Stomach (tissue), 4 donors: ENCODE measurements around the gene DHRS9.

Experiments
- EP300 ChIP-seq: sonication (generic); formaldehyde crosslinking; IDR thresholded peaks from one replicate; pipeline ENCODE4 v1.6.1; 2017; ENCODE audit warnings: antibody characterized with exemption
- TF ChIP-seq, protein P1 (sequence below), 7 experiments: fragments of 450-650 bp in 4 of 7; fragments of 200-600 bp in 3 of 7; sonication (generic) in 3 of 7; IDR thresholded peaks; one replicate each; pipeline ENCODE4 v1.5.1; 2016 to 2019; ENCODE audit warnings: antibody characterized with exemption in 7 of 7, control low read depth in 2 of 7, mild to moderate bottlenecking in 1 of 7

DNA sequence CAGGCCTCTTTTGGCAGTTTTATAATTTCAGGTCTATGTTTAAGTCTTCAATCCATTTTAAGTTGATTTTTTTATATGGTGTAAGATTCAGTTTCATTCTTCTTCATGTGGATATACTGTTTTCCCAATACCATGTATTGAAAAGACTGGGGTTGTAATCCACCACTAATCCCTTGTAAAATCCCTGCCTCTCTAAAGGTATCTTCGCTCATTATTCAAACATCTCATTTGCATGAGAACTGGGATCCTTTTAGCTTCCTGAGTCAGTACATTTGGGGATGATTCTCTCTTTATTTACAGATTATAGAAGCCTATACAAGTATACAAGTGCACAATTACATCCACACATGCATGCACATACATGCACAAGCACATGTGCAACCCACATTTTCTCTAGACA, 25.3 kb downstream of the DHRS9 start:
- TF ChIP-seq, protein P1, sequence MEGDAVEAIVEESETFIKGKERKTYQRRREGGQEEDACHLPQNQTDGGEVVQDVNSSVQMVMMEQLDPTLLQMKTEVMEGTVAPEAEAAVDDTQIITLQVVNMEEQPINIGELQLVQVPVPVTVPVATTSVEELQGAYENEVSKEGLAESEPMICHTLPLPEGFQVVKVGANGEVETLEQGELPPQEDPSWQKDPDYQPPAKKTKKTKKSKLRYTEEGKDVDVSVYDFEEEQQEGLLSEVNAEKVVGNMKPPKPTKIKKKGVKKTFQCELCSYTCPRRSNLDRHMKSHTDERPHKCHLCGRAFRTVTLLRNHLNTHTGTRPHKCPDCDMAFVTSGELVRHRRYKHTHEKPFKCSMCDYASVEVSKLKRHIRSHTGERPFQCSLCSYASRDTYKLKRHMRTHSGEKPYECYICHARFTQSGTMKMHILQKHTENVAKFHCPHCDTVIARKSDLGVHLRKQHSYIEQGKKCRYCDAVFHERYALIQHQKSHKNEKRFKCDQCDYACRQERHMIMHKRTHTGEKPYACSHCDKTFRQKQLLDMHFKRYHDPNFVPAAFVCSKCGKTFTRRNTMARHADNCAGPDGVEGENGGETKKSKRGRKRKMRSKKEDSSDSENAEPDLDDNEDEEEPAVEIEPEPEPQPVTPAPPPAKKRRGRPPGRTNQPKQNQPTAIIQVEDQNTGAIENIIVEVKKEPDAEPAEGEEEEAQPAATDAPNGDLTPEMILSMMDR (IDR thresholded peaks at IDR 0.05), result no peak
- no peak for TF ChIP-seq EP300
